Measurements from ENCODE around the gene RHOBTB1.

RHOBTB1 gene

GRCh38 chr10:60853637-60854036 lies 90.3 kb downstream of the RHOBTB1 start:
- H3K9me3 ChIP-seq (ENCODE audit: insufficient read depth, low read length): no peaks in the 10 kb centered on the region
- H3K27me3 ChIP-seq (ENCODE audit: low read depth, low read length): no peaks in the 10 kb centered on the region
- no peaks in the 10 kb centered on the region for H3K79me2 ChIP-seq (ENCODE audit: low read length)
- H3K4me3 ChIP-seq (ENCODE audit: low read length): no peak overlapping the region
- H2AFZ ChIP-seq (ENCODE audit: low read depth, low read length): no peak overlapping the region
- H3K4me2 ChIP-seq (ENCODE audit: low read length): no peak overlapping the region
- H3K36me3 ChIP-seq (replicated peaks; ENCODE audit: low read depth, low read length): no peaks in the 10 kb centered on the region
- no peak for TF ChIP-seq EZH2phosphoT487 (IDR thresholded peaks at IDR 0.05; ENCODE audit: low read depth)
- H3K9ac ChIP-seq (ENCODE audit: low read length): no peak overlapping the region
- H3K4me1 ChIP-seq (ENCODE audit: low read length): no peaks in the 10 kb centered on the region
- H3K27ac ChIP-seq (ENCODE audit: low read length): no peak overlapping the region
- H4K20me1 ChIP-seq (ENCODE audit: insufficient read depth, low read length): no peaks in the 10 kb centered on the region

DNA sequence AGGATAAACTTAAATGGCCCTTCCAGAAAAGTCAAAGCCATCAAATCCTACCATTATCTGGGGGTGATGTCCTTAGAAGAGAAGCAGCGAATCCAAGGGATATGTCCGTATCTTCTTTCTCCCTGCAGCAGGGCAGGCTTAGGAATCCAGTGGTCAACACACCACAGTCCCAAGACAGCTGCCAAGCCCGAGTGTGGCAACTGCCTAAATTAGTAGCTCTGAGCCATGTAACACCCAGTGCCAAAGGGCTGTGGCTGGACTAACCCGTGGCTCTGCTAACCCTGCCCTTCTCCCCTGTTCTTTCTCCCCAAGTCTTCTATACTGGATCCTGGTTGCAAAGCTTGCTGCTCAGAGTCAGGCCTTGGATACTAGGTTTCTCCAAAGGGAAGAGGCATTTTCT lies 90.9 kb downstream of the RHOBTB1 start:
- Histone ChIP-seq H4K20me1 (ENCODE audit: insufficient read depth, low read length) (no peaks in the 10 kb centered on the region), H2AFZ (ENCODE audit: low read depth, low read length) (no peak overlapping the region), H3K4me3 (ENCODE audit: low read length) (no peak overlapping the region), H3K4me1 (ENCODE audit: low read length) (no peaks in the 10 kb centered on the region), H3K27ac (ENCODE audit: low read length) (no peak overlapping the region), H3K36me3 (replicated peaks; ENCODE audit: low read depth, low read length) (no peaks in the 10 kb centered on the region), H3K79me2 (ENCODE audit: low read length) (no peaks in the 10 kb centered on the region), H3K4me2 (ENCODE audit: low read length) (no peak overlapping the region), H3K27me3 (ENCODE audit: low read depth, low read length) (no peaks in the 10 kb centered on the region), H3K9ac (ENCODE audit: low read length) (no peak overlapping the region), H3K9me3 (ENCODE audit: insufficient read depth, low read length) (no peaks in the 10 kb centered on the region)
- TF ChIP-seq, protein P1, sequence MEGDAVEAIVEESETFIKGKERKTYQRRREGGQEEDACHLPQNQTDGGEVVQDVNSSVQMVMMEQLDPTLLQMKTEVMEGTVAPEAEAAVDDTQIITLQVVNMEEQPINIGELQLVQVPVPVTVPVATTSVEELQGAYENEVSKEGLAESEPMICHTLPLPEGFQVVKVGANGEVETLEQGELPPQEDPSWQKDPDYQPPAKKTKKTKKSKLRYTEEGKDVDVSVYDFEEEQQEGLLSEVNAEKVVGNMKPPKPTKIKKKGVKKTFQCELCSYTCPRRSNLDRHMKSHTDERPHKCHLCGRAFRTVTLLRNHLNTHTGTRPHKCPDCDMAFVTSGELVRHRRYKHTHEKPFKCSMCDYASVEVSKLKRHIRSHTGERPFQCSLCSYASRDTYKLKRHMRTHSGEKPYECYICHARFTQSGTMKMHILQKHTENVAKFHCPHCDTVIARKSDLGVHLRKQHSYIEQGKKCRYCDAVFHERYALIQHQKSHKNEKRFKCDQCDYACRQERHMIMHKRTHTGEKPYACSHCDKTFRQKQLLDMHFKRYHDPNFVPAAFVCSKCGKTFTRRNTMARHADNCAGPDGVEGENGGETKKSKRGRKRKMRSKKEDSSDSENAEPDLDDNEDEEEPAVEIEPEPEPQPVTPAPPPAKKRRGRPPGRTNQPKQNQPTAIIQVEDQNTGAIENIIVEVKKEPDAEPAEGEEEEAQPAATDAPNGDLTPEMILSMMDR (IDR thresholded peaks at IDR 0.05; ENCODE audit: low read depth, low read length): no peak
- no peak for TF ChIP-seq EZH2phosphoT487 (IDR thresholded peaks at IDR 0.05; ENCODE audit: low read depth)

- Histone ChIP-seq H3K27ac (ENCODE audit: low read length) (no peak overlapping the region), H3K4me1 (ENCODE audit: low read length) (no peaks in the 10 kb centered on the region), H3K9ac (ENCODE audit: low read length) (no peak overlapping the region), H3K79me2 (ENCODE audit: low read length) (no peaks in the 10 kb centered on the region), H3K4me3 (ENCODE audit: low read length) (no peak overlapping the region), H3K36me3 (replicated peaks; ENCODE audit: low read depth, low read length) (no peaks in the 10 kb centered on the region), H4K20me1 (ENCODE audit: insufficient read depth, low read length) (no peaks in the 10 kb centered on the region), H2AFZ (ENCODE audit: low read depth, low read length) (no peak overlapping the region), H3K4me2 (ENCODE audit: low read length) (no peak overlapping the region), H3K27me3 (ENCODE audit: low read depth, low read length) (no peaks in the 10 kb centered on the region), H3K9me3 (ENCODE audit: insufficient read depth, low read length) (no peaks in the 10 kb centered on the region)
- no peak for TF ChIP-seq EZH2phosphoT487 (IDR thresholded peaks at IDR 0.05; ENCODE audit: low read depth)
- TF ChIP-seq, protein P1 (IDR thresholded peaks at IDR 0.05; ENCODE audit: low read depth, low read length): no peak
These were observed 94.2 kb downstream of the RHOBTB1 start for GRCh38 chr10:60849740-60850139.

DNA sequence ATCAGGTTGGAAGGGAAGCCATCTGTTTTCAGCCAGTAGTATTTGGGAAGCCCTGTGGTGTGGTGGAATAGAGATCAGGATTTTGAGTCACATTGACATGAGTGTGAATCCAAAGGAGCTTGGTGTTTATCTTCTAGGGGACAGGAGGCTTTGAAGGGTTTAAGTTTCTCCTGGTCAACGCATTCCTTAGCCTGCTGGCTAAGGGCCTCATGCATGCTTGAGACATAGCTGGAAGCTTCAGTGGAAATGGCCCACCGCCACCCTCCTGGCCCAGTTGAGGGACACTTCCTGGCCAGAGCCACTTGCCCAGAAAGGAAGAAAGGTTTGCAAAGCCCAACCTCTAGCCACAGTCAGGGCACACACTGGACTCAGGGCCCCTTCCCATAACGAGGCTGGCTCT lies 94.8 kb downstream of the RHOBTB1 start:
- H3K9me3 ChIP-seq (ENCODE audit: insufficient read depth, low read length): no peaks in the 10 kb centered on the region
- H3K9ac ChIP-seq (ENCODE audit: low read length): no peak overlapping the region

More for the DNA sequence above, 94.8 kb downstream of the RHOBTB1 start:
- Histone ChIP-seq H3K27ac (ENCODE audit: low read length) (no peak overlapping the region), H3K36me3 (replicated peaks; ENCODE audit: low read depth, low read length) (no peaks in the 10 kb centered on the region), H4K20me1 (ENCODE audit: insufficient read depth, low read length) (no peaks in the 10 kb centered on the region), H3K27me3 (ENCODE audit: low read depth, low read length) (no peaks in the 10 kb centered on the region), H2AFZ (ENCODE audit: low read depth, low read length) (no peak overlapping the region), H3K4me2 (ENCODE audit: low read length) (no peak overlapping the region), H3K4me1 (ENCODE audit: low read length) (no peaks in the 10 kb centered on the region), H3K79me2 (ENCODE audit: low read length) (no peaks in the 10 kb centered on the region), H3K4me3 (ENCODE audit: low read length) (no peak overlapping the region)
- TF ChIP-seq EZH2phosphoT487 (IDR thresholded peaks at IDR 0.05; ENCODE audit: low read depth): no peak
- TF ChIP-seq, protein P1 (IDR thresholded peaks at IDR 0.05; ENCODE audit: low read depth, low read length): no peak
